8988T (cell line): ENCODE results near the gene ANK3.
"Not testable (repeated sequence)": the region's sequence is repeated elsewhere in the genome, so short reads cannot be mapped to it uniquely, and the experiment has no call there.

Experiments
- DNase-seq: peaks from one replicate; pipeline ENCODE4 v3.0.0; 2011

ANK3 gene

GRCh38 chr10:60050366-60050765, 339.3 kb downstream of the ANK3 start:
- DNase-seq, result no peak

DNA sequence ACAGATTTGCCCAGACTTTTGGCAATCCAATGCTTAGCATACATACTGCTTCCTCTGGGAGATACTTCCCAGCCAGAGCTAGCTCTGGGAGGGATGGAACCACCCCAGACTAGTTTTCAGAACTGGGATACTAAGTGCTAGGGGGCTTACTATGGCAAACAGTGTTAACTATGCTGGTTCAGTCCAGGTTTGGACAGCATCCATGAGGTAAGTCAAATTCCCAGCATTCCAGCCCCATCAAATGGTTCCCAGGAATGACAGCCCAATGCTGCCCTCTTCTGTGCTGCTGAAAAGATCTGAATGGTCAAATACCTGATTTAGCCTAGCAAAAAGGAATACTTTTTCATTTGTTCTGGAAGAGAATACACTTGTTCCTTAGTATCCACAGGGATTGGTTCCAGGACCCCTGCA, 341.6 kb downstream of the ANK3 start:
- no peak for DNase-seq

GRCh38 chr10:60045571-60045970, 344.1 kb downstream of the ANK3 start:
- DNase-seq, result no peak

- no peak for DNase-seq
Observed at GRCh38 chr10:60044971-60045370, 344.7 kb downstream of the ANK3 start.

GRCh38 chr10:60044242-60044641, 345.4 kb downstream of the ANK3 start:
- DNase-seq, result no peak

DNA sequence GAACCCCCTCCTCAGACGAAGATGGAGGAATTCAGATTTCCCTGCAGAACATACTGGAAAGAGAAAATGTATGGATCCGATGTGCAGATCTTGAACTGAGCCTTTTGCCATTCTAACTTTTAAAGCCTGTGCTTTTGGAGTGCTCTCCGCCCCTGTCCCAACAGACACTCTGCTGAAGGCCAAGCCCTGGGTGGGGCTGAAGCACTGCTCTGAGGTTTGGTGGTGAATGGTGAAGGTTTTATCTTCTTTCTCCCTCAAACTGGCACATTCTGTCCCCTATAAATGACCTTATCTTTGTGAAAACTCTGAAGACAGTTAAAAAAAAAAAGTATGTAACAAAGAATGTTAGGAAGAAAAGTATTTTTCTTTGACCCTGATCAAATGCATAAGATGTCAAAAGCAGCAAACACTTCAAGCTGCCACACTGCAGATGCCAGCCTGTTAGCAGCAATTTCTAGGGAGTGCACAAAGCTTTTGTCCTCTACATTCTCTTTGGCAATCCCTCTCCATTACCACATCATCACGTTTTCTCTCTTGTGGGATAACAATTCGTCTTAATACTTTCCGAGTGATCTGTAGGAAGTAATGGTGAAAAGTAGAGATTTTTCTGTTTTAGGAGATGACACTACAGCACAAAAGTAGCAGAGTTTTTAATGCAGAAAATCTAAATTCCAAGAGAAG, 346.0 kb downstream of the ANK3 start:
- DNase-seq, result no peak

DNA sequence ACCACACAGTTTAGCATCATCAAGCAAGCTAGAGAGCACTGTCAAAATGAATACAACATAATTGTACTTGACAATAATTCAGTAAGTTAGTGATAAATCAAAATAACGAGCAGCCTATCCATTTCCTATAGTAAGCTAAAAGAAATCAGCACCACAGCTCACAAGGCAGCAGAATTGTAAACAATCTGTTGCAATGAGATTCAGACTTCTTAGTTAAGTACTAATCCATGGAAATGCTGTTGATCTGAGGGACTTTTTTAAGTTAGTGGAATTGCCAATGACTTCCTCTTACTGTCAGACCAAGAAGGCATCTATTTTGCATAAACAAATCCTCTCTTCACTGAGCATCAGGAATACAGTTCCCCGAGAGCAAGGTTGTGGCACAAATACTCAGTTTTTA, 346.8 kb downstream of the ANK3 start:
- DNase-seq, result no peak

- no peak for DNase-seq
Observed at GRCh38 chr10:60042262-60042661, 347.4 kb downstream of the ANK3 start.

DNA sequence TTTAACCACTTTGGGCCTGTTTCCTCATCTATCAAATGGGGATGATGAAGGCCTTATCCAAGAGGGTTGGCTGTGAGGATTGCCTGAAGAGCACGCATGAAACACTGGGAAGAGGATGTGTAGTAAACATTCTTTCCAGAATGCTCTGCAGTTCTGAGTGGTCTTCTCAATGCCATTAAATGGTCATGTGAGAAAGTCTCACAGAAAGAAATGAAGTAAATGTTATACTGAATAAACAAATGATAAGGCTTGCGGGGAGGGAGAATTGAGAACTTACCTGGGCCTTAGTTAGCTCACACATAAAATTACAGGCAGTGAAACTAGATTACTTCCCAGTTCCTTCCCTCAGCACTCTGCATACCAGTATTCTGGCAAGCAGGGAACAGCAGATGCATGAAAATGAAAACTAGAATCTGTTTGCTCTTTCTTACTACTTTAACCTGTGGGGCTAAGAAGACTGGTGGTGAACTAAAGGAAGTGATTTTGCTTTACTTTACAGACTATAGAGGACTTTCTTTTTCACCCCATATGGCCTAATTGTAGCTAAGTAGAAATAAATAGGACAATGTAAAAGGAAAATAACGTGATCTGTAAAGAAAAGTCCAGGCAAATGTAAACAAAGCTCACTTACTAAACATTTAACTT, 348.1 kb downstream of the ANK3 start:
- no peak for DNase-seq

DNA sequence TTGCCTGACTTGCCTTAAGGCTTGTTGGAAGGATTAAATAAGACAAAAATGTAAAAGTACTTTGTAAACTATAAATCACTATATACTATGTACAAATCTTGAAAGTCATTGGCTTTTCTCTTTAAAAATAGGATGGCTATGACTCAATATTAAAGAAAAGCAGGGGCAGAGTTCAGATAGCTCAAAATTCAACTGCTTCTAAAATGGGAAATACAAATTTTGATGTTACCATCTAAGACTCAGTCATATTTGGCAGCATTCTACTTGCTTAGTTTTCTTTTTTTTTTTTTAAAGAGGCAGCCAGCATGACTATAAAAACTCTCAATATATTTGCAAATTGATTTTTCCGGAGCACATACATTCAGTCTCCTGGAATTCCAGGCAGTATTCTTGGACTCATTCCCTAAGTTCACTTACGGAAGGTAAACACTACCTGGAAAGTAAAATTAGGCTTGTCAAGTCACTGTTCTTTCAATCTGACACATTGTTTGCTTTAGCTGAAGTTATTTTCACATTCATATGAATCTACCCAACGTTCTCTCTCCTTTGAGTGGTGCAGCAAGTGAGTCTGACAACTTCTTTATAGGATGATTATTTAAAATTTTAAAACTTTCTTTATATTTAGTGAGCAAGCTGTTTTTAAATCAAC, 349.5 kb downstream of the ANK3 start:
- no peak for DNase-seq

- no peak for DNase-seq
Observed at GRCh38 chr10:60035984-60036383, 353.7 kb downstream of the ANK3 start.

DNA sequence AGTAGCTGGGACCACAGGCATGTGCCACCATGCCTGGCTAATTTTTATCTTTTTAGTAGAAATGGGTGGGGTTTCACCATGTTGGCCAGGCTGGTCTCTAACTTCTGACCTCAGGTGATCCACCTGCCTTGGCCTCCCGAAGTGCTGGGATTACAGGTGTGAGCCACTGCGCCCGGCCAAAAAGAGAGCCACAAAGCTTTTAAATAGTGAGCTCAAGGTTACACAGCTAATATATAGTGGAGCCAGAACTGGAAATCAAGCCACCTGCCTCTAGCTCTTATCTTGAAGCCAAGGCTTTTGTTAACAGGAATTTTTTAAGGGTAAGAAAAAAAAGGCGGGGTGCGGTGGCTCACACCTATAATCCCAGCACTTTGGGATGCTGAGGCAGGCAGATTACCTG, 354.3 kb downstream of the ANK3 start:
- not testable (repeated sequence) for DNase-seq

- peak; percentile 16 for DNase-seq
Observed at GRCh38 chr10:60032723-60033122, 357.0 kb downstream of the ANK3 start.

GRCh38 chr10:60031664-60032063, 358.0 kb downstream of the ANK3 start:
- no peak for DNase-seq

DNA sequence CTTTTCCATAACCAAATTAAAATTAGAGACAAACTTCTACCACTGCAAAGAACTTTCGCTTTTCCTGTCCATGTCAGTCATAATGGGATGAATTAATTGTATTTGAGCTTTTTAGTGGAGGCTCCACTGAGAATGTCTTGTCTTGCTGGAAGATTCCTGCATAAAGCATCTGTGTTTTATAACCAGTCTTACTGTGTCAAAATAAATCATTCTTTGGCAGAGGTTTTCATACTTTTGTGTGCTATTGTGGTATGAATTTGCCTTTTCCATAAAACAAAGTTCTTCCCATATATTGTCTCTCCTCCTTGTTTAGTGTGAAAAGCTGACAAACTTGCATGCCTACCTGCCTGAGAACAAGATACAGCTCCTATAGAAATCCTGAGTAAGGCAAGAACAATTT, 358.5 kb downstream of the ANK3 start:
- DNase-seq, result no peak

- no peak for DNase-seq
Observed at GRCh38 chr10:60029475-60029874, 360.2 kb downstream of the ANK3 start.

DNA sequence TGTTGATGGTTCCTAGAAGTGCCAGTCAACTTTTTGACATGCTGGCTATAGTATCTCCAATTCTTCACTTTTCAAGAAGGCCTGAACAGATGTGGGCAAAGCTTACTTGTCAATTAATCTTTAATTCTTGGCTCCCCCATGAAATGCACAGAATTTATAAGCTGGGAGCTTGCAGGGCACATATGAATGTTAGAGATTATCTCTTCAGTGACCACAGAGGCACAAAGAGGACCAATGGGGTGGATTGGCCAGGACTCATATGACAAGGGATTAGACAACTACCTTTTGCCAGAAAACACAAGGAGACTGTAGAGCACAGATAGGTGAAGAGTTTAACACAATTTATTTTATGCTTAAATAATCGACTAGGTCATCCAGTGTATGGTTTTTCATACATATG, 361.6 kb downstream of the ANK3 start:
- DNase-seq, result no peak

- DNase-seq, result no peak
Observed at GRCh38 chr10:60025279-60025678, 364.4 kb downstream of the ANK3 start.

DNA sequence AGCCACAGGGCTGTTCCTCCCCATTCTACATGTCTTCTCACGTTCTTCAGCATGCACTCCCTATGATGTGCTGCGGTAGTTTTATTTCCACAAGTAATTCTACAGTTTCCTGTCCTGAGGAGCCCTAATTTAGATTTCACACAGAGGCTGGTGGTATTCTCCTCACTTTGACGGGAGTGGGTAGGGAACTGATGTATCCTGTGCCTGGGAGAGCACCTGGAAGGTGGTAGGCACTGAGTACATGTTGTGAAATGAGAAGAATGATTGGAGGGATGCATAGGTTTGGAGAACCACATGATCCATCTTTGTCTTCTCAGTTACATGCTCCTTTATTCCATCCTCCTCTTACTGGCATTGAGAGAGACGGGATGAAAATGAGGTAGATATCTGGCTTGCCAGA, 365.2 kb downstream of the ANK3 start:
- DNase-seq, result no peak

- no peak for DNase-seq
Observed at GRCh38 chr10:60023155-60023877, 366.4 kb downstream of the ANK3 start.

GRCh38 chr10:60021361-60021760, 368.3 kb downstream of the ANK3 start:
- DNase-seq, result no peak

- no peak for DNase-seq
Observed at GRCh38 chr10:60016794-60017193, 372.9 kb downstream of the ANK3 start.

- DNase-seq, result no peak
Observed at GRCh38 chr10:60009710-60010383, 379.8 kb downstream of the ANK3 start.
